Measurements from ENCODE around the gene SOX10.

SOX10 gene

DNA sequence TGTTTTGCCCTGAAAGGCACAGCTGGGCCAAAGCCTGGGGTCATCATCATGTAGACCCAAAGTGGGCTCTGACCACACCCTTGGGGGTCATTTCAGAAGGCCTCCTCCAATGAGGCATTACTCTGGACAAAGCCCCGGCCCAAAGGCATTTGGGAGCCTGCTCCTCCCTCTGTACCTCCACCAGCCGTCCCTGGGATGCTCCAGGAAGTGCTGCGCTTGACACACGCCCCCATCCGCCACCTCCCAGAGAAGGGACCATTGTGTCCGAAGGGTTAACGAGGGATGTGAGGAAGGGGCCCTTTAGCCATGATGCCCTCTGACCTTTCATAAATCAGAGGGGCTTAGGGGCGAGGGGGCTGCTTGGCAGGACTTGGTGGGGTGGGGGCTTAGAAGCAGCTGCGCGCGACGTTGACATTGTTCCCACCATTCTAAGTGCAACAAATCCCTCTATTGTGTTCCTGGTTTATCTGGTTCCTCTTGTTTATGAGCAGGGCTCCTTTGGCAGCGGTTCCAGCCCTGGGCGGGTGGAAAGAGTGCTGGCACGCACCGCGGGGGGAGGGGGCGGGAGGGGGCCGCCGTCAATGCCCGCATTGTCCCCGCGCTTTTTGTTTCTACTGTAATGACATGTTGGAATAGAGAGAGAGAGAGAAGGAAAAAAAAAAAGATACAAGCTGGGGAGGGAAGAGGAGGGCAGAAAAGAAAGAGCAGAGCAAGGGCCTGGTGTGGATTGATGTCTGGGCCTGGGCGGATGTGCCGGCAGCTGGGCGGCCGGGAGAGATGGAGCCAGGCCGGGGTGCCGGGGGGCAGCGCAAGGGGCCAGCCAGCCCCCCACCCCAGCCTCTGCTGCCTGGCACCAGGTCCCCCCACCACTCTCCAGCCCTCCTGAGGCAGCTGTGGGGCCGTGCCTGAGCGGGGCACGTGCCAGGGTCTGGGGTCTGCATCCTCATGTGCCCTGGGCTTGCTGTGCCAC is 32.1 kb upstream of the SOX10 start:
- no peak for DNase-seq (ENCODE audit: low read depth in 2 of 2, low spot score in 1 of 2)

DNA sequence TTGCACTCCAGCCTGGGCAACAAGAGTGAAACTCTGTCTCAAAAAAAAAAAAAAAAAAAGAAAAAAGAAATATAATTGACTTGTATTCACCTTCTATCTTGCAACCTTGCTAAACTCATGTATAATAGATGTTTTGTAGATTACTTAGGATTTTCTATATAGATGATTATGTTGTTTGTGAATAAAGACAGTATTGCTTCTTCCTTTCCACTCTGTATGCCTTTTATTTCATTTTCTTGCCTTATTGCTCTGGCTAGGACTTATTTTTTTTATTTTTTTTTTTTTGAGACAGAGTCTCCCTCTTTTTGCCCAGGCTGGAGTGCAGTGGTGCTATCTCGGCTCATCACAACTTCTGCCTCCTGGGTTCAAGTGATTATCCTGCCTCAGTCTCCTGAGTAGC is 29.7 kb upstream of the SOX10 start:
- no peak for DNase-seq (ENCODE audit: low read depth in 2 of 2, low spot score in 1 of 2)

DNA sequence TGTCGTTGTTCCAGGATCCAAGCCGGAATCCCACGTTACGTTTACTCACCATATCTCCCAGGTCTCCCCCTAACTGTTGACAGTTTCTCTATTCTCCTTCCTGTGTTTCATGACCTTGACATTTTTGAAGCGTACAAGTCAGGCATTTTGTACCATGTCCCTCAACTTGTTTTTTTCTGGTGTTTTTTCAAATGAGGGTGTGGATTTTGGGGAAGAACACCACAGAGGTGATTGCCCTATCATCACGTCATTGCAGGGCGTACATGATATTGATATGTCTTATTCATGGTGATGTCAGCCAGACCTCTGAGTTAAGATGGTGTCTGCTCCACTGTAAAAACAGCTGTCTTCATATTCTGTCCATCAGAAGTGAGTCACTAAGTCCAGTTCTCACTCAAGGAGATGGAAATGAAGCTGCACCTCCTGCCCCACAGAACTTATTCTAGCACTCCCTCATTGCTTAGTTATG is 28.3 kb upstream of the SOX10 start:
- no peak for DNase-seq (ENCODE audit: low read depth in 2 of 2, low spot score in 1 of 2)

DNA sequence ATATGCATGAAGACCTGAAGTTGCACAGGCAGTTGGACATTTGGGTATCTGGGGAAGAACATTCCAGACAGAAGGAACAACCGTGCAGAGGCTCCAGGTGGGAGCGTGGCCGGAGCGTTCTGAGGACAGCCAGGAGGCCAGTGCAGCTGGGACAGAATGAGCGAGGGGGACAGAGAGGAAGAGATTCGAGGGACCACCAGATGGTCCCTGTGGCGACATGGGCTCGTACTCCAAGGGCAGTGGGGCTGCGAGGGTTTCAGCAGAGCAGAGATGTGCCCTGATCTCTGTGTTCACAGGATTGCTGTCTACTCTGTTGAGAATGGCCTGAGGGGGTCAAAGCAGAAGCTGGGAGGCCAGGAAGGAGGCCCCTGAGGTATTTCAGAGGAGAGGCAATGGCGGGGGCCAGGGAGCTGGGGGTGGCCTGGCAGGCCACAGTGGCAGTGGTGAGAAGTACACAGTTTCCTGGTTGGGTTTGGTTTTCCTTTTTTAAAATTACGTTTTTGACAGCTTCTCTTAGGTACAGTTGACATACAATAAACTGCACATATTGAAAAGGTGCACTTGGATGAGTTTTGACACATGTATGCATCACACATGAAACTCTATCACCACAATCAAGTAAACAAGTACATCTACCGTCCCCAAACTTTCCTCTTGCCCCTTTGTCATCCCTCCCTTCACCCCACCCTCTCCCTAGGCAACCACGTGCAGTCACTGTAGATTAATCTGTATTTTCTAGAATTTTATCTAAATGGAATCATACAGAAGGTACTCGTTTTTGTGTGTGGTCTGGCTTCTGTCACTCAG is 24.8 kb upstream of the SOX10 start:
- no peak for DNase-seq (ENCODE audit: low read depth in 2 of 2, low spot score in 1 of 2)

DNA sequence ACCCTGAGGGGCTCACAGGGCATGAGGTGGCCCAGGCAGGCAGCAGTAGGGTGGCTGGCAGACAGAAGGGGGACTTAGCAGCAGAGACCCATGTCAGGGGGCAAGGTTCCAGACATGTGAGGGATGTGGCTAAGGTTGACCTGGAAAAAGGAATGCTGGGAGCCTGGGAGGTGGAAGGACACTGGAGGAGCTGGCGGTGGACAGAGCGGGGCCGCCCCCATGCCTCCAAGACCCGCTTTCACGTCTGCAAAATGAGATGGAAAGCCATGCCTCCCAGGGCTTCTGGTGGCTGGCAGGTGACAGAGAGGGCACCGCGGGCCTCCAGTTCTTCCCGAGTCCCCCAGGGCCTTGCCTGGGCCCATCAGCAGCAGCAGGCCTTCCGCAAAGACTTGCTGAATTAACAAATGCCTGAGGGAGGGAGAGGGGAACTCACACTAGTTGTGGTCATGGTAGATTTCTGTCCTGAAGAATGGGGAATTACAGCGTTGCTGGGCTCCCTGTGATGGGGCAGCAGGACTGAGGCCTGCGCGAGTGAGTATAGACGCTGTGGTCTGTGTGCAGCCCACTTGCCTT is 23.1 kb upstream of the SOX10 start:
- no peak for DNase-seq (ENCODE audit: low read depth in 2 of 2, low spot score in 1 of 2)

DNA sequence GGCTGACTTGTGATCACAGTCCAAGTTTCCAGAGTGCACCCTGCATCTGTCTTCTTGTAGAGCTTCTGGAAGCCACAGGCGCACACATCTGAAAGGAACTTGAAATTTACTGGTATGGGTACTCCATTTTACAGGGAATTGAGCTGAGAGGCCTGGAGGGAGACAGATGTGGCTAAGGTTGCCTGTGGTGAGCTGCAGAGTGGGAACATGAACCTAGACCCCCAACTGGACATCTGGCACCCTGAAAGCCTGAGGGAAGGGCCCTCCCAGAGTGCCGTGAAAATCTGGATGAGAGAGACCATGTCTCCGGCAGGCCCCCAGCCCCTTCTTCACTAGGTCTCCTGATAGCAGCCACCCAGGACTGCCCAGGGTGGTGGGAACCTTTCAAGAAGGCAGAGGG is 22.6 kb upstream of the SOX10 start:
- DNase-seq (ENCODE audit: low read depth in 2 of 2, low spot score in 1 of 2) = no peak

DNA sequence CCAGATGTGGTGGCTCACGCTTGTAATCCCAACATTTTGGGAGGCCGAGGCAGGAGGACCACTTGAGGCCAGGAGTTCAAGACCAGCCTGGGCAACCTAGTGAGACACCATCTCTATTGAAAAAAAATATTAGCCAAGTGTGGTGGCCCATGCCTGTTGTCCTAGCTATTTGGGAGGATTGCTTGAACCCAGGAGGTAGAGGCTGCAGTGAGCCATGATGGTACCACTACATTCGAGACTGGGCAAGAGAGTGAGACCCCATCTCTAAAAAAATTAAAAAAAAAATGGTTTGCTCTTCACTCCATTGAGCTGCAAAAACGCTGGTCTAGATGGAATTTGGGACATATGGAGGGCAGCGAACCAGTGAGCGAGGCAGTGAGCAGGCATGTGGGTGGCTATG is 21.6 kb upstream of the SOX10 start:
- DNase-seq (ENCODE audit: low read depth in 2 of 2, low spot score in 1 of 2) = no peak

DNA sequence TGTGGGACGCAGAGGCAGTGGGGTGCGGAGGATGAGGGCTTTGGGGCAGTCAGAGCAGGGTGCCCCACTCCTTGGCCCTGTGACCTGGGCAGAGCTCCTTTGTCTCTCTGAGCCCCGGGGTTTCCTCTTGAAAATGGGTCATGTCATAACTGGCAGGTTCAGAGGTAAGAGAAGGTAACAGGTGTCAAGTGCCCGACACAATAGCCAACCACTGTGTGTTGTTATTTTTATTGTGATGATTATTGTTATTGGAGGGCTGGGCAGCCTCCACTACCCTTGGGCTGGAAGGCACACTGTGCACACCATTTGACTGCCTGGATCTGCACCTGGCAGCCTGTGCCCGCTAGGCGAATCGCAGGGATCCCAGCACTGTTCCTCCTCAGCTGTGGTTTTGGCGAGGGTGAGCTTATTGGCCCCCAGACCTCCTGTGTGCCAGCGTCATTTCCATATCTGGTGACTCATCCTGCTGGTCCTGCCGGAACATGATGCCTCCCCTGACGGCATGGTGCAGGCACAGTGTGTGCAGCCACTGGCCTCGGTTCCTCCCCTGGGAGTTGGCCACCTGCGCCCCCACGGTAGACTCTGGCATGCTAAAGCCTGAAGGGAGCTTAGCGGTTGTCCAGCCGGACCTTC is 15.4 kb upstream of the SOX10 start:
- DNase-seq (ENCODE audit: low read depth in 2 of 2, low spot score in 1 of 2) = no peak

DNA sequence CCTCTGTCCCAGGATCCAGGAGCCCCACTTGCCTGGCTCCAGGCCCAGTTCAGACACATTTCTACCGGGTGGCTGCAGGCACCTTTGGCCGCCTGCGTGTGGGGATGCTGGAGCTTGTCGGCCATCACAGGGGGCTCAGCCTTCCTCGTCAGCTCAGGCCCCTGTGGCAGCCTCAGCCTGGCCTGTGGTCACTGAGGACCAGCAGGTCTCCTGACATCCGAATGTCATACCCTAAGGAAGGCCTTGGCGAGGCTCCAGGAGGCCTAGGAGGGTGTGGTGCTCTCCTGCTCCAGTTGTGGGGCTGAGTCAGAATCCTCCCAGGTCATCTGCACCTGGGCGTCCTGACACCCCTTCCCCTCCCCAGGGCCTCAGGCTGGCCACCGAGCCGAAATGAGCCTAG is 14.9 kb upstream of the SOX10 start:
- no peak for DNase-seq (ENCODE audit: low read depth in 2 of 2, low spot score in 1 of 2)

DNA sequence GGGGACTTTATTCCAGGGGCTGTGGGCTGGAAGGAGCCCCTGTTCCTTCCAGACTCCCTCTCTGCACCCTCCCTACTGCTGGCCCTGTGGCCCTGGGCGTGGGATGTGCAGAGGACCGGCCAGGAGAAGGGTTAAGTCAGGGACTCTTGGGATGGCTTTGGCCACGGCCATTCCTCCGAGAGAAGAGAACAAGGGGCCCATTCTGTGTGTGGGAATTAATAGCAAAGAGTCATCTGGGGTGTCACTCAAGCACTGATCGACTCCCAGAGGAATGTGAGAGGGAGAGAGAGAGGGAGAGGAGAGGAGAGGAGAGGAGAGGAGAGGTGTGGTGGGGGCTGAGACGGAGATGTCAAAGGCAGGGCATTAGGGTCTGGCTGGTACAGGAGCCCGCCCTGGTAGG is 14.2 kb upstream of the SOX10 start:
- no peak for DNase-seq (ENCODE audit: low read depth in 2 of 2, low spot score in 1 of 2)

DNA sequence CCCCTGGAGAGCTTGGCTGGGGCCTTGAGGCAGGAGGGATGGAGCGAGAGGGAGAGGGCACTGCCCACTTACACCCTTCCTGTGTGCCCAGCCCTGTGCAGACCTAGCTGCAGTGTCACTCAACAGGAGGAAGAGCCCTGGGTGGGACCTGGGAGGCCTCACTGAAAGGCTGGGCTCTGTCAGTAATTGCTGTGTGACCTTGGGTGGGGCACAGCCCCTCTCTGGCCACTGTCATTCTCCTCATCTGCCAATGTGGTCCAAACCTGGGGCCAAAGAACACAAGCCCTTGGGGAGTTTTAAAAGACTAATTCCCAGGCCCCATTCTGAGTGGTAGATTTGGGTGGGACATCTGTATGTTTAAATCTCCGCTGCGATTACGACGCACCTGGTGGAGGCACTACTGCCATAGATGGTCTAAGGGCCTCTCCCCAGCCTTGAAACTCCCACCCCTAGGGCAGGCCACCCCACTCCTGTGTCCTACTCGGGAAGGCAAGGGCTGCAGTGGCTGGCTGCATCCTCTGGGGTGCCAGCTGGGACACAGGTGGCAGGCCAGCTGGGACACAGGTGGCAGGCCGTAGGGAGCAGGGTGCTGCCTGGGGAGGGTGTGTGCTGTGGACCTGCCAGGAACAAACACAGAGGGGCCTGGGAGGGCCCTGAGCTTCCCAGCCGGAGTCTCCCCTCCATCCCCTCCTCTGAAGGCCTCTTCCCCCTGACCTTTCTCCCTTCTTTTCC is 12.3 kb upstream of the SOX10 start:
- DNase-seq (ENCODE audit: low read depth in 2 of 2, low spot score in 1 of 2) = no peak

DNA sequence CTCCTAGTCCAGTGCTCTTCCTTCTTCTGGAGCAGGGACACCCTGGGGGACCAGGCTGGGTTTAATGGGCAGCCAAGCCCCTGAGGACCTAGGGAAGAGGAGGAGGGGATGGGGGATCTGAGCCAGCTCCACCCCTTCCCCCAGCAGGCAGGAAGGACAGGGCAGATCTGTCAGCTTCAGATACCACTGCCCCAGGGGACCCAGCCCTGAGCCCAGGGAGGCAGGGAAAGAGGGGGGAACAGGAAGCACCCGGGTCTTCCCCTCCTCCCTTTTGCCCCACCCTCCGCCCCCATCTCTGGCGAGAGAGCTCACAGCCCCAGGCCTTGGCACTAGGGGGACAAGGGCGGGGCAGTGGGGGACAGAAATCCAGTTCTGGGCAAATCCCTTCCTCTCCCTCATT is 11.7 kb upstream of the SOX10 start:
- no peak for DNase-seq (ENCODE audit: low read depth in 2 of 2, low spot score in 1 of 2)

DNA sequence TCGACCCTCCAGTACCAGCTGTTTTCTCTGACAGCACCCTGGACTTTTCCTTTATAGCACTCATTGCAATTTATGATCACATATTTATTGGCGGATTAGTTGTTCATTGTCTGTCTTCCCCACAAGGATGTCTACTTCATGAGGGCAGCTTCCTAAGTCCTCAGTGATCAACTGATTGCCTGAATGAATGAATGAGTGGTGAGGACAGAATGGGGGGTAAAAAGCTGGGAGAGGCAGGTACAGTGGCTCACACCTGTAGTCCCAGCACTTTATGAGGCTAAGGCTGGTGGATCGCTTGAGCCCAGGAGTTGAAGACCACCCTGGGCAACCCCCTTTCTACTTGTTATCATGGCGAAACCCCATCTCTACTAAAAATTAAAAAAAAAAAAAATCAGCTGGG is 11.1 kb upstream of the SOX10 start:
- no peak for DNase-seq (ENCODE audit: low read depth in 2 of 2, low spot score in 1 of 2)

DNA sequence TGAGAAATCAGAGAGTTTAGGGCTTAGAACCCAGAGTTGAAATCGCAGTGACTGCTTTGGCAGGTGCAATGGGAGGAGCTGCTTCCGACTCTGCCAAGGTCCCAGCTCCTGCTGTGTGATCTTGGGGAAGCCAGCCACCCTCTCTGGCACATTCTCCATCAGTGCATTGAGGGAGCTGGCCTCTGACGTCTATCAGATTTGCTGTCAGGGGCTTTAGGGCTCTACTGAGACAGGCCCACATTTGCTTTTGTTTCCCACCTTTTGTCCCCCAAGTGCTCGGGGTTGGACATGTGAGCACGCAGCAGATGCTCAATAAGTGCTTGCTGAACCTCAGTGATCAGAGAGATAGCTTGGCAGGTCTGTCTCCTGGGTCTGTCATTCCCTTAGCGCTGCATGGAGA is 10.6 kb upstream of the SOX10 start:
- DNase-seq (ENCODE audit: low read depth in 2 of 2, low spot score in 1 of 2) = no peak

DNA sequence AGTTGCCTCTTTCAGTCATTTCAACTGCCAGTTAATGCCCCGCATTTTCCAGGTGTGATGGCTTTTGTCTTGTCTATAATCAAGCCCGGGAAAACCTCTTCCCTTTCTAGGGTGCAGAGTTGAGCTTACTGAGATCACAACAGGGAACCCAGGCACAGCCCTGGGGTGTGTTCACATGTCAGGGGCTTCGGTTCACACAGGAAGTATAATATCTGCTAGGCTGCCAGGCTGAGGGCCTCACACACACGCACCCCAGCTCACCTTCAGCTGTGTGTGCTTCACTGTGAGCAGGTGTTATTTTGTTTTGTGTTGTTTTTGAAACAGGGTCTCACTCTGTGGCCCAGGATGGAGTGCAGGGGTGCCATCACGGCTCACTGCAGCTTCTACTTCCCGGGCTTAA is 9.7 kb upstream of the SOX10 start:
- no peak for DNase-seq (ENCODE audit: low read depth in 2 of 2, low spot score in 1 of 2)

DNA sequence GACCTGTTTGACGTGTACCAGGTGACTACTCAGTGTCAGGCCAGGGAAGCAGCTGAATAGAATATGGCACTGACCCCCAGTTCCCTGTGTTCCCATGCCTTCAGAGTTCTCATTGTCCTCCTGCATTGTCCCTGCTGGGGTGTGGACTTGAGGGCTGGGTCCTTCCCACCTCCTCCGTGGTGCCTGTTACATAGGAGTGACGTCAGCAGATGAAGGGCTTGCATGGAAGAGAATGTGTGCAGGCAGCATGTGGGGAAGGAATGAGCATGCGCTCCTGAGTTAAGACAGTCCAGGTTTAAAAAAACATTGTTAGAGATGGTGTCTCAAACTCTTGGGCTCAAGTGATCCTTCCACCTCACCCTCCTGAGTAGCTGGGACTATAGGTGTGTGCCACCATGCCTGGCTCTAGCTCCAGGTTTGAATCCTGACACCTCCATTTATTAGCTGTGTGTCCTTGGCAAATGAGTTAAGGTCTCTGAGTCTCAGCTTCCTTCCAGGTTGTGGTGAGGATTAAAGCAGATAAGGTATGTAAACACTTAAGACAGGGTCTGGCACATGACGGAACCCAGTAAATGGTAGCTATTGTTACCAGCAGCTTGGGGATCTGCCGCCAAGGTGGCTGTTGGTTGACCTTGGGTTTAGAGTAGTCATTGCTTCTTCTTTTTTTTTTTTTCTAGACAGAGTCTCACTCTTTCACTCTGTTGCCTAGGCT is 7.5 kb upstream of the SOX10 start:
- no peak for DNase-seq (ENCODE audit: low read depth in 2 of 2, low spot score in 1 of 2)

DNA sequence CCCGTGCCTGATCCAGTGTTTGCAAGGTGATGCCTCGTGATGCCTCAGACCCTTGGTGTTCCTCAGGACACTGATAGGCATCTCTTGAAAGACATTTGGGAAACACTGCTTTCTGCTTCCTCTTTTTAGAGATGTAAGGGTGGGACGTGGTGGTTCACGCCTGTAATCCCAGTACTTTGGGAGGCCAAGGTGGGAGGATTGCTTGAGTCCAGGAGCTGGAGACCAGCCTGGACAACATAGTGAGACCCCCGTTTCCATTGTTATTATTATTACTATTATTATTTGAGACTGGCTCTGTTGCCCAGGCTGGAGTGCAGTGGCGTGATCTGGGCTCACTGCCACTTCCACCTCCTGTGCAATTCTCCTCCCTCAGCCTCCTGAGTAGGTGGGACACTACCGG is 6.5 kb upstream of the SOX10 start:
- DNase-seq (ENCODE audit: low read depth in 2 of 2, low spot score in 1 of 2) = no peak

DNA sequence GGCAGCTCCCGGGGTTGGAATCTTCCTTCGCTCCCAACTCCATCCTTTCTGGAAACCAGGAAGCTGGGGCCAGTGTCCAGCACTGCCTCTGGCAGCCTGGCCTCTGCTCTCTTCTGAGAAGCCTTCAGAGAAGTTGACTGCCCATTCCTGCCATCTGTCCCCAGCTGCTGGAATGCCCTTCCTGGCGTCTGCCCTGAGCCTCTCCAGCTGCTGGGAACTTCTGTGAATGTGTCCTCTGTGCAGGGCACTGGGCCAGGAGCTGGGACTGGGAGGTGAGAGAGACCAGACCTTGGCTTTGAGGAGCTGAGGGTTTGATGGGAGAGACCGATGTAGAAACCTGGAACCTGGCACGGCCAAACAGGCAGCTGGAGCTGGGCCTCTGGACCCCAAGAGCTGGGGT is 5.9 kb upstream of the SOX10 start:
- DNase-seq (ENCODE audit: low read depth in 2 of 2, low spot score in 1 of 2) = no peak

DNA sequence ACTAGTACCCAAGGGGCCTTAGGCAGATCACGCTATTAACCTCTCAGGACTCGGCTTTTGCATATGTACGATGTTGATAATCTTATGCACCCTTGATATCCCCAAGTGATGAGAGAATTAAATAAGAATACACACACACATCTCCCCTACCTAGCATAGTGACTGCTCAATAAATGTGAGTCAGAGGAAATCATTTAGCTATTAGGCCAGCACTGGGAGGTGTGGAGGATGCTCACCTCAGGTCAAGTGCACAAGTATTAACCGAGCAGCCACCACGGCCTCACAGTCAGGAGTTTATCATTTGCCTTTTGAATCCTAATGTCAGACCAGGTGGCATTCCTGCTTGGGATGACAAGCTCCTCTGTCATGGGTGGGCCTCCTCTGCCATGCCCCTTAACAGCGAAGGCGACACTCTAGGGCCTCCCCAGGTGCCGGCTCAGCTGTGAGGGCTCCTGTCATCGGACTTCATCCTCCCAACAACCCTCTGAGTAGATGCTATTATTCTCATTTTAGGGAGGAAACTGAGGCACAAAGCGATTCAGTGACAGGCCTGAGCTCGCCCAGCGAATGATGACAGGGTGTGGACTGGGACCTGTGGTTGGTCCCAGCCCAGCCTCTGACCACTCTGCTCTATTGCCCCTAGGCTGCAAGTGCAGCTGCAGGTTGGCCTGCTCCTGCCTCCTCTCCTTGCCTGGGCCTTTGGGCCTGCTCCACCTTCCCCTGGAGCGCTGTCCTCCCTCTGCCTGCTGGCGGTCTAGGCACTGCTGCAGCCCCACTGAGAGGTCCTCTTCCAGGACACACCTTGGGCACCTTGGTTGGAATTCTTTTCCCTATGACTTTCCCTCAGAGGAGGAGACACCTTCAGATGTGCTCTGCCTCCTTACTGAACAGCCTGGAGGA is 5.0 kb upstream of the SOX10 start:
- DNase-seq (ENCODE audit: low read depth in 2 of 2, low spot score in 1 of 2) = no peak
